ENCODE results near the gene PRM1. TPM values are rescaled to one million over a fixed set of nuclear protein-coding genes. Genes with fewer than 3 reads are reported as not detected.

PRM1 gene
- total and polyA plus RNA-seq, 2 of the 13 experiments (the other 11 are each of a cell fraction or from before 2014, with no cell fraction given) = not detected

- TF ChIP-seq NR0B2 (CRISPR knock-in tag; IDR thresholded peaks at IDR 0.05) (no peak), ZNF567 (CRISPR knock-in tag; IDR thresholded peaks at IDR 0.05; ENCODE audit: borderline replicate concordance) (0 out of 2 replicates have a peak, but pooled peaks have one; percentile 41), ZNF383 (CRISPR knock-in tag; IDR thresholded peaks at IDR 0.05; ENCODE audit: borderline replicate concordance) (no peak), ZNF776 (CRISPR knock-in tag; IDR thresholded peaks at IDR 0.05) (no peak), MED1 (CRISPR knock-in tag; IDR thresholded peaks at IDR 0.05) (0 out of 2 replicates have a peak, but pooled peaks have one; percentile 2), IRF1 (CRISPR knock-in tag; IDR thresholded peaks at IDR 0.05; ENCODE audit: low read depth) (no peak), TEF (CRISPR knock-in tag; IDR thresholded peaks at IDR 0.05) (no peak), PTBP1 (IDR thresholded peaks at IDR 0.05; ENCODE audit: low read depth, low read length, poor library complexity, severe bottlenecking) (no peak), GPBP1L1 (CRISPR knock-in tag; IDR thresholded peaks at IDR 0.05) (no peak), ZNF260 (CRISPR knock-in tag; IDR thresholded peaks at IDR 0.05; ENCODE audit: borderline replicate concordance, low read depth) (0 out of 2 replicates have a peak, but pooled peaks have one; percentile 44), TAF1 (CRISPR knock-in tag; IDR thresholded peaks at IDR 0.05) (no peak), NR2F6 (IDR thresholded peaks at IDR 0.05) (no peak), NR2F6 (CRISPR knock-in tag; IDR thresholded peaks at IDR 0.05) (no peak), MEIS2 (CRISPR knock-in tag; IDR thresholded peaks at IDR 0.05) (0 out of 2 replicates have a peak, but pooled peaks have one; percentile 15), PBX2 (CRISPR knock-in tag; IDR thresholded peaks at IDR 0.05) (peak; percentile 74), CHD4 (IDR thresholded peaks at IDR 0.05; ENCODE audit: borderline replicate concordance, low read length) (no peak), JUND (CRISPR knock-in tag; IDR thresholded peaks at IDR 0.05) (peak; percentile 45; the same call in 1 of the 2 replicates), MATR3 (CRISPR knock-in tag; IDR thresholded peaks at IDR 0.05) (no peak), ZNF747 (CRISPR knock-in tag; IDR thresholded peaks at IDR 0.05; ENCODE audit: borderline replicate concordance) (no peak), ZNF33A (CRISPR knock-in tag; IDR thresholded peaks at IDR 0.05; ENCODE audit: borderline replicate concordance) (no peak), ZMYM3 (CRISPR knock-in tag; IDR thresholded peaks at IDR 0.05) (peak; percentile 63; the same call in 1 of the 2 replicates), TBP (CRISPR knock-in tag; IDR thresholded peaks at IDR 0.05) (no peak), SNAPC5 (CRISPR knock-in tag; IDR thresholded peaks at IDR 0.05; ENCODE audit: borderline replicate concordance) (no peak), SMAD3 (CRISPR knock-in tag; IDR thresholded peaks at IDR 0.05) (no peak), ZNF724P (CRISPR knock-in tag; IDR thresholded peaks at IDR 0.05; ENCODE audit: borderline replicate concordance) (no peak), SMYD3 (CRISPR knock-in tag; IDR thresholded peaks at IDR 0.05) (no peak)
These were observed 42.6 kb downstream of the PRM1 start (continued) for GRCh38 chr16:11238272-11239202.
